C4-2B (cell line): ENCODE measurements around the gene EPS15.

Source experiments
- ZFX ChIP-seq: fragments of 450-650 bp; IDR thresholded peaks from 2 replicates; pipeline ENCODE4 v1.6.1; 2017
- TF ChIP-seq, protein P1 (sequence below): fragments of 450-650 bp; conservative IDR thresholded peaks from 2 replicates; pipeline ENCODE4 v1.5.1; 2017; ENCODE audit warnings: mild to moderate bottlenecking

DNA sequence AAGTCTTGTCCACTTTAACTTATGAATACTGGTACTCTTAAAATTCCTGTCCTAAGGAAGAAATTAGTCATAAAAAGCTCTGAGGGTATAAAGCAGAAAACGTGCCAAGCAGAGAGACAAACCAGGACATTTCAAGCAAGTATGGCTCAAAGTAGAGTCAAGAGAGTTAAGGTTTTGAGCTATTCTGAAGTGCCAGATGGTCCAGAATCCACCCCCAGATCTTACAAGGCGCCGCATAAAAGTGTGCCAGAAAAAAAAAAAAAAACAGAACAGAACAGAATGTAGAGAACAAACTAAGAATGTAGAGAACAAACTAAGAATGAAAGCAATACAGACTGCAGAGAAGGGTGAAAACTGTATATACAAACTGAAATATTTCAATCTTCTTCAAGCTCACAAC is 12.5 kb downstream of the EPS15 start:
- TF ChIP-seq, protein P1, sequence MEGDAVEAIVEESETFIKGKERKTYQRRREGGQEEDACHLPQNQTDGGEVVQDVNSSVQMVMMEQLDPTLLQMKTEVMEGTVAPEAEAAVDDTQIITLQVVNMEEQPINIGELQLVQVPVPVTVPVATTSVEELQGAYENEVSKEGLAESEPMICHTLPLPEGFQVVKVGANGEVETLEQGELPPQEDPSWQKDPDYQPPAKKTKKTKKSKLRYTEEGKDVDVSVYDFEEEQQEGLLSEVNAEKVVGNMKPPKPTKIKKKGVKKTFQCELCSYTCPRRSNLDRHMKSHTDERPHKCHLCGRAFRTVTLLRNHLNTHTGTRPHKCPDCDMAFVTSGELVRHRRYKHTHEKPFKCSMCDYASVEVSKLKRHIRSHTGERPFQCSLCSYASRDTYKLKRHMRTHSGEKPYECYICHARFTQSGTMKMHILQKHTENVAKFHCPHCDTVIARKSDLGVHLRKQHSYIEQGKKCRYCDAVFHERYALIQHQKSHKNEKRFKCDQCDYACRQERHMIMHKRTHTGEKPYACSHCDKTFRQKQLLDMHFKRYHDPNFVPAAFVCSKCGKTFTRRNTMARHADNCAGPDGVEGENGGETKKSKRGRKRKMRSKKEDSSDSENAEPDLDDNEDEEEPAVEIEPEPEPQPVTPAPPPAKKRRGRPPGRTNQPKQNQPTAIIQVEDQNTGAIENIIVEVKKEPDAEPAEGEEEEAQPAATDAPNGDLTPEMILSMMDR: no peak
- no peak for TF ChIP-seq ZFX
